Fibroblast of pulmonary artery (primary cell): ENCODE data around the gene CHCHD4.

ENCODE experiments used
- DNase-seq: peaks from one replicate; pipeline ENCODE4 v3.0.0-alpha.2; 2010; ENCODE audit warnings: low read depth
- H3K4me3 ChIP-seq: replicated peaks from 2 replicates; pipeline ENCODE4 v1.5.1; 2011; ENCODE audit warnings: low read depth, mild to moderate bottlenecking, control low read depth, low read length, moderate library complexity
- CTCF ChIP-seq: IDR thresholded peaks from 2 replicates; pipeline ENCODE4 v1.5.1; 2011; ENCODE audit warnings: mild to moderate bottlenecking, control low read depth, low read length, inconsistent platforms; ENCODE audit errors: missing control alignments

The CHCHD4 gene

DNA sequence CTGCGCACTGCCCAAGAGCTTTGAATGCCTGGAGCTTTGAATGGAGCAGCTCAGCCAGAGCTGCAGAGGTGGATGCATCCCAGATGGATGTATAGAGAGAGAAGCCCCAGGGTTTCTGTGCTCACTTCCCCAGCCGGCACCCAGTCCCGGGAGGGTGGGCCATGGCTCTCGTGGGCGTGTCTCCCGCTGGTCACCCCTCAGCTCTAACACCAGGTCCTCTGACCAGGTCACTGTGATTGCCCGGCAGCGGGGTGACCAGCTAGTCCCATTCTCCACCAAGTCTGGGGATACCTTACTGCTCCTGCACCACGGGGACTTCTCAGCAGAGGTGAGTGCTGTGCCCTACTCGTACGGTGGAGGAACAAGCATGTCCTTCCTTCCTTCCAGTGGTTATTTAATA, 10.9 kb upstream of the CHCHD4 start:
- H3K4me3 ChIP-seq, result no peak overlapping the region
- TF ChIP-seq CTCF, result no peak
- no peak for DNase-seq

GRCh38 chr3:14134291-14134690, 9.6 kb upstream of the CHCHD4 start:
- DNase-seq, result no peak
- TF ChIP-seq CTCF, result no peak
- H3K4me3 ChIP-seq, result no peak overlapping the region

DNA sequence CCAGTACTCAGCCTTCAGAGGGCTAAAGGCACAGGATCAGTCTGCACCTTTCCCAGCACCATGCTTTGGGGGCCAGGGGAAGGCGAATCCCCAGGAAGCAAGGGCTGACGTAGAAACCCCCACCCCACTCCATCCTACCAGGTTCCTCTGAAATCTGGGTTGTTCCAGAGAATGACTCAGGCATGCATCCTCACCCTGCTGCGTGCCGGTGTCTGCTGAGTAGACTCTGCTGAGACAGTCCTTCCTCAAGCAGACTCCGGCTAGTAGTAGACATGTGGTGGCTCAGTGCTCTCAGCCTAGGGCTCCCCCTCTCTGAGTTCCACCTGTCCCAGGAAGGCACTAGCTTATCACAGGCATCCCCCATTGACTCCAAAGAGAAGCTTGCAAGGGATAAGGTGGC, 9.2 kb upstream of the CHCHD4 start:
- no peak overlapping the region for H3K4me3 ChIP-seq
- DNase-seq, result no peak
- no peak for TF ChIP-seq CTCF

- H3K4me3 ChIP-seq, result no peak overlapping the region
- no peak for TF ChIP-seq CTCF
- no peak for DNase-seq
These were observed 8.6 kb upstream of the CHCHD4 start for GRCh38 chr3:14133188-14133800.

DNA sequence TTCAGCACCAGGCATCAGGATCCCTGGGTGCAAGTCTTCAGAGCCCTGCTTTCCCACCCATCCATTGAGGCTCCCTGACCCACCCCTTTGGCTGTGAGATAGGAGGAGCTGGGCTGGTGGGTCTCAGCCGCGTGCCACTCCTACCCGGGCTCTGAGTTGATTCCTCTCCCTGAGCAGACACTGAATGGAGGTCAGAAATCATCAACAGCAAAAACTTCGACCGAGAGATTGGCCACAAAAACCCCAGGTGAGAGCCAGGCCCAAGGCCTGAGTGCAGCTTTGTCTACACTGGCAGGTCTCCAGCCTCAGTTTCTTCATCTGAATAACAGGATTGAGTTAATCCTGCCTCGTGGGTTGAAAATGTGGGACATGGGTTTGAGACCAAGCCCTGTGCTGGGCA, 8.0 kb upstream of the CHCHD4 start:
- no peak for TF ChIP-seq CTCF
- no peak for DNase-seq
- H3K4me3 ChIP-seq, result no peak overlapping the region

- no peak for DNase-seq
- H3K4me3 ChIP-seq, result no peak overlapping the region
- TF ChIP-seq CTCF, result no peak
These were observed 7.5 kb upstream of the CHCHD4 start for GRCh38 chr3:14132120-14132519.

DNA sequence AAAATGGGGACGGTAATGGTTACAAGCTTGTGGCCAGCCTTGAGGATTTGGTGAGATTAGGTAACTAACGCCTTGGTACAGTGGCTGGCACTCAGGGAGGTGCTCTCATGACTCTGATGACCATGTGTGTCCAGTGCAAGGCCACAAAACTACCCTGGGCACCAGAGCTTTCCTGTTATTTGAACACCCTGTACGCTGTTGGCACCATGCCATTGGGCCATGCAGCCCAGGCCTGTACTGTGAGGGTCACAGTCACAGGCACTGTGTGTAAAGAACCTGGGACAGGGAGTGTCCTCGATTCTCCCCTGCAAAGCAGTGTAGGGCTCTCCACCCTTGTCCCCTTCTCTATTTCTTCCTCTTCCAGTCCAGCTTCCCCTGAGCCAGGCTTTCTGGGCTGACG, 6.5 kb upstream of the CHCHD4 start:
- no peak for TF ChIP-seq CTCF
- DNase-seq, result no peak
- no peak overlapping the region for H3K4me3 ChIP-seq
